ENCODE data around the gene MYO1H.
A peak's percentile ranks its signal among the peaks of the same experiment; 100 is the strongest.
"Not testable (repeated sequence)": the region's sequence is repeated elsewhere in the genome, so short reads cannot be mapped to it uniquely, and the experiment has no call there.

Gene MYO1H

GRCh38 chr12:109421355-109422087 lies 73.8 kb downstream of the MYO1H start:
- no peak for DNase-seq (ENCODE audit: low spot score)

- no peak for DNase-seq (ENCODE audit: low spot score)
These were observed 74.6 kb downstream of the MYO1H start for GRCh38 chr12:109422251-109422650.

- no peak for DNase-seq (ENCODE audit: low spot score)
These were observed 75.7 kb downstream of the MYO1H start for GRCh38 chr12:109423392-109423791.

- peak; percentile 77 for DNase-seq (ENCODE audit: low spot score)
These were observed 80.4 kb downstream of the MYO1H start for GRCh38 chr12:109428037-109428629.

GRCh38 chr12:109428804-109429203 lies 81.1 kb downstream of the MYO1H start:
- not testable (repeated sequence) for DNase-seq (ENCODE audit: low spot score)

- DNase-seq (ENCODE audit: low spot score), result no peak
These were observed 82.5 kb downstream of the MYO1H start for GRCh38 chr12:109430244-109430643.

DNA sequence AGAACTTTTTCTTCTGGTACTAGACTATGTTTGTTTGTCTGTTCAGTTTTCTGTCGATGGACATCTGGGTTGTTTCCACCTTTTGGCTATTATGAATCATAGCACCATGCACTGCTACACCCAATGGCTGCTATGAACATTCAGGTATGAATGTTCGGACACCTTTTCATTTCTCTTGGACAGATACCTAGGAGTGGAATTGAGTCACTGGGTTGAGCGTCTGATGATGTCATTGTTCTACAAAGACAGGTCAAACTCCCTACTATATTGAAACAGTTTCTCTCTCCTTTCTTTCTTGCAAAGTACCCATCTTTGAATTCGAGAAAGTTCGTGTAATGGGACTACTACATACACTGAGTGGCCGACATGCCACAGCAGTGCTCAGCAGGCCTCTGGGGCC lies 84.7 kb downstream of the MYO1H start:
- no peak for DNase-seq (ENCODE audit: low spot score)

GRCh38 chr12:109432842-109433304 lies 85.2 kb downstream of the MYO1H start:
- peak; percentile 75 for DNase-seq (ENCODE audit: low spot score)

GRCh38 chr12:109433618-109434017 lies 85.9 kb downstream of the MYO1H start:
- peak; percentile 75 for DNase-seq (ENCODE audit: low spot score)

DNA sequence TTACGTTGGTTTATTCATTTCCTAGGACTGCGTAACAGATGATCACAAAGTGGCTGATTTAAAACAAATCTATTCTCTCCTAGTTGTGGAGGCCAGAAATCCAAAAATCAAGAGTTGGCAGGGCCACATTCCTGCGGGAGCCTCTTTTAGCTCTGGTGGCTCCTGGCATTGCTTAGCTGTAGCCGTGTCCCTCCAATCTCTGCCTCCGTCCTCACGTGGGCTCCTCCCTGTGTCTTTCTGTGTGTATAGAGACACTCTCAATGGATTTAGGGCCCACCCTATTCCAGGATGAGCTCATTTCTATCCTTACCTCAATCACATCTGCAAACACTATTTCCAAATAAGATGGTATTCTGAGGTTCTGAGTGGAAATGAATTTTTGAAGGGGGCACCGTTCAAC lies 86.9 kb downstream of the MYO1H start:
- no peak for DNase-seq (ENCODE audit: low spot score)

DNA sequence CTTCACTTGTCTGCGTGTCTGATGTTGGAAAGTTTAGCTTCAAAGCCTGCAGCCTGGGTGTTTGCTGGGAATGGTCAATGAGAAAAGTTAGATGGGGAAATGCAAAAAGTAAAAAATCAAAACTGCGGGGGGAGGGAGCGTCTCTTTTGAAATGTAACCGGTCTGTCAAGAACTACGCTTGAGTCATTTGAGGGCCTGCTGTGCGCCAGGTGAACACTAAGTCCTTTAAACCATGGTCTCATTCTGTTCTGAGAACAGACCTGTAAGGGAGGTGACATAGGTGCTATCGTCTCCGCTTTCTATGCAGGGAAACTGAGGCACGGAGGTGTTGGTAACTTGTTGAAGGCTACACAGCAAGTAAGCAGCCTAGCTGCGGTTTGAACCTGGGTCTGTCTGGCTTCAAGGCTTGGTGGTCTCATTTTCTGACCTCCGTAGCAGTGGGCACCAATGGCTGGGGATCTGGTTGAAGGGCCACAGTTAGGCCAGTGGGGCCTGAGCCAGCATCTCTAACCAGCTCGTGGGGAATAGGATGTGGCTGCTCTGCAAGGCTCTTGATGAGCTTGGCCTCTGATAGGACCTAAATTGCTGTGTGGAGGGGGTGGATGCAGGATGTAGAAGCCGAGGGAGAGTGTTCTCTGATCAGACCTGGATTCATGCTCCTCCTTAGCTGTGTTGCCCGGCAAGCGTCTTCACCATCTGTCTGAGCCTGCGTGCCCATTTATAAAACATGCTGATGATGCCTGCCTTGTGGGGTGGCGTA lies 87.9 kb downstream of the MYO1H start:
- no peak for DNase-seq (ENCODE audit: low spot score)

DNA sequence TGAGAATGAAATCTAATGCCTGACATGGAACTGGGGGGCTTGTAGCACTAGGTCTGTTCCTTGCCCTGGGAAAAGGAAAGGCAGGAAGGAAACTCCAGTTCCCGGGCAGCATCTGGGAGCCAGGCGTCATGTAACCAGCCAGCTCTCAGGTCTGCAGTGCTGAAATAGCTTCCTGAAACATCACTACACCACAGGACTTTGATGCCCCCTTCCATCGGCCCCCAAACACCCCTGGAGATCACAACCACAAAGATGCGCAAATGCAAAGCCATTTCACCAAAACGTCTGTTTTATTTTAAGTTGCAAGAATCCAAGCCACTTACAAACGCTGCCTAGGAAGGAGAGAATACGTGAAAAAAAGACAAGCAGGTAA lies 88.5 kb downstream of the MYO1H start:
- DNase-seq (ENCODE audit: low spot score), result no peak

- no peak for DNase-seq (ENCODE audit: low spot score)
These were observed 91.5 kb downstream of the MYO1H start for GRCh38 chr12:109439181-109439580.

DNA sequence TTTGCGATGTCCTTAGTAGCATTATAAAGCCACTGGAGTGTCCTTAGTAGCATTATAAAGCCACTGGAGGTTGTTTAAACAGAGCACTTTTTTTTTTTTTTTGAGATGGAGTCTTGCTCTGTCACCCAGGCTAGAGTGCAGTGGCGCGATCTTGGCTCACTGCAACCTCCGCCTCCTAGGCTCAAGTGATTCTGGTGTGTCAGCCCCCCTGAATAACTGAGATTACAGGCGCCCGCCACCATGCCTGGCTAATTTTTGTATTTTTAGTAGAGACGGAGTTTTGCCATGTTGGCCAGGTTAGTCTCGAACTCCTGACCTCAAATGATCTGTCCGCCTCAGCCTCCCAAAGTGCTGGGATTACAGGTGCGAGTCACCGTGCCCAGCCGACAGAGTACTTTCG lies 92.3 kb downstream of the MYO1H start:
- not testable (repeated sequence) for DNase-seq (ENCODE audit: low spot score)

DNA sequence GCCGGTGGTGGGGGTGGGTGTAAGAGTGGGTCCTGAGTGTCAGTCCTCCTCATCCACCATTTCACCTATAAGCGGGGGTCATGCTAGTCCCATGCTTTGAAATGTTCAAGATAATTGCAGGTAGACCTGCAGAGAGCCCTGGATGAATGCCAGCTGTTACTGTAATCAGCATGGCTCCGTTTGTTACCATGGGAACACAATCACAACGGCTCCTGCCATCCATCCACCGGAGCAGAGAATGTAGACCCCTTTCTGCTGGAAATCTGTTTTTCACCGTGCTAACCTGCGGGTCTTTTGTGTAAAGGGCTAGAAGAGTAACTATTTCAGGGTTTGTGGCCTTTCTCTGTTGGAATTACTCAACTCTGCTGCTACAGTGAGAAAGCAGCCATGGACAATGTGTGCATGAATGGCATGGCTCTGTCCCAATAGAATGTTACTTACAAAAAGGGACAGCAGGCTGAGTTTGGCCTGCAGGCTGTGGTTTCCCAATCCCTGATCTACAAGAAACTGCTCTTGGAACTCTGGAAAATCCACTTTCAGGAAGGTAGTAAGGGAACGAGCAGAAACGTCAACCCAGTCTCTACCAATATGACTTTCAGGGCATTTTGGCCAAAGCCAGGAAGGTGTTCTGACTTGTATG lies 93.3 kb downstream of the MYO1H start:
- no peak for DNase-seq (ENCODE audit: low spot score)

GRCh38 chr12:109443794-109444193 lies 96.1 kb downstream of the MYO1H start:
- no peak for DNase-seq (ENCODE audit: low spot score)

DNA sequence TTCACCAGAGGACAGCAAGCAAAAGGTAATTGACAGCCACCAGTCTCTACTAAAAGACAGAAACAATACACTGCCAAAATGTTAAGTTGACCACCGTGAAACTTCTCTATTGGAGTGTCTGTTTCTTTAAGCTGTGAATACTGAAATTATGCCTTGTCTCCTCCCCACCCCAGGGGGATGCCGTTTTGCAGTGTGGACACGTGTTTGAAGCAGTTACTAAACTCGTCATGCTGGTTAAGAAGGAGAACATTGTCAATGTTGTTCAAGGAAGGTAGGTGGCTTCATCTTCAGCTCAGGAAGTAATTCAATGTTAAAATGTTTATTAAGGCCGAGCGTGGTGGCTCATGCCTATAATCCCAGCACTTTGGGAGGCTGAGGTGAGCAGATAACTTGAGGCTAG lies 96.6 kb downstream of the MYO1H start:
- DNase-seq (ENCODE audit: low spot score), result no peak

GRCh38 chr12:109445191-109445609 lies 97.5 kb downstream of the MYO1H start:
- no peak for DNase-seq (ENCODE audit: low spot score)

GRCh38 chr12:109446869-109447268 lies 99.2 kb downstream of the MYO1H start:
- DNase-seq (ENCODE audit: low spot score), result no peak

- DNase-seq (ENCODE audit: low spot score), result no peak
These were observed 99.8 kb downstream of the MYO1H start for GRCh38 chr12:109447482-109447881.

DNA sequence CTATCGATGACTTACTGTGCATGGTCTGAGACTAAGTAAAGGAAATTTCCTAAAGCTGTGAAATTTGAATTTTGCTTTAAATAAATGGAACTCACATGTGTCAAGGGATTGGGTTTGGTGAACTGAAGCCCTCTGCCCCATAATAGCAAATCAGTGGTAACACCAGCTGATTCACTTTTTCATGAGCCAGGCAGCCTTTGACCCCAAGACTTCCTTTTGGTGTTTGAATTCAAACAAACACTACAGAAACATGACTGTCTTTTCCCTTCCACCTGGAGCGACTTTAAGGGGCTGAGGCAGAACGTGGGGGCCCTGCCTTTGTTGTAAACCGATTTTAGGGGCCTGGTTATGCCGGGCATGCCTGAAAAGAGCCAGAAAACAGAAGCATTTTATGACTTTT lies 100.6 kb downstream of the MYO1H start:
- no peak for DNase-seq (ENCODE audit: low spot score)

GRCh38 chr12:109448707-109449390 lies 101.1 kb downstream of the MYO1H start:
- no peak for DNase-seq (ENCODE audit: low spot score)

All from HuH-7 (cell line).